ENCODE data around the gene MKRN2. TPM values are rescaled to one million over a fixed set of nuclear protein-coding genes. Genes with fewer than 3 reads are reported as not detected.
A peak's percentile ranks its signal among the peaks of the same experiment; 100 is the strongest.

Gene MKRN2
- total RNA-seq, 4 donors from 2014 or later: 37.8 to 53.6 (median 40.7) TPM

DNA sequence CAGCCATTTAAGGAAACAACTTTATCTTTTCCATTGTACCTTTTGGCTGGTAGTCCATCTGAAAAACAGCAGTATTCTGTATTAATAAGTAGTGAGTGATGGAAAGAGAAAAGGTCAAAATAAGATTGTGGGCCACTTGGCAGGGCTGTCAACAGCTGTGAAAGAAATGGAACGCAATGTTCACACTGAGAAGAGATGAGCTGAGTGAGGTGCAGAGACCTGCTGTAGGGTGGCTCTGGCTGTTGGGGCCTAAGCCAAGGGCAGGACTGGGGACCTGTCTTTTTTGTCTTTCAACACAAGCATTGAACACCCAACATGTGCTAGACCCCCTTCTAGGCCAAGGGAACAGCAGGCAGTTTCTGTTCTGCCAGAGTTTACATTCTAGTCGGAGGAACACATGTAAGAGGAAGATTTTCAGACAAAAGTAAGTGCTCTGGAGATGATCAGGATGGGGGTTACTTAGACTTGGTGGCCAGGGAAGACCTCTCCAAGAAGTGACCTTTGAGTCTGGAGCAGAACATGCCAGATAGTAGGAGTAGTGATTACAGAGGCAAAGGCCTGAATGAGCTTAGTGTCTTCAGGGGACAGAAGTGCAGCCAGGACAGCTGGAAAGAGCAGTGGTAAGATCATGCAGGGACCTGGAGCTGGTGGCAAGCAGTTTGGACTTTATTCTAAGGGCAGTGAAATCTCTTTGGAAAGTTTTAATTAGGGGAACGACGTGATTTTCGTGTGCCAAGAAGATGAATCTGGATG lies 43.0 kb upstream of the MKRN2 start:
- Histone ChIP-seq H3K4me1 (no peaks in the 10 kb centered on the region), H3K4me3 (replicated peaks in 1 of 3) (no peak overlapping the region), H3K9me3 (no peaks in the 10 kb centered on the region), H3K27ac (no peak overlapping the region), H3K27me3 (no peaks in the 10 kb centered on the region), H3K36me3 (no peaks in the 10 kb centered on the region)
- intact Hi-C loops (cut with DNase I): no loop called here
- 90 to 93% methylated on average over 5 of the region's 5 CpGs for WGBS, 2 donors
- no peak for TF ChIP-seq POLR2A (IDR thresholded peaks at IDR 0.05)
- TF ChIP-seq, protein P1, sequence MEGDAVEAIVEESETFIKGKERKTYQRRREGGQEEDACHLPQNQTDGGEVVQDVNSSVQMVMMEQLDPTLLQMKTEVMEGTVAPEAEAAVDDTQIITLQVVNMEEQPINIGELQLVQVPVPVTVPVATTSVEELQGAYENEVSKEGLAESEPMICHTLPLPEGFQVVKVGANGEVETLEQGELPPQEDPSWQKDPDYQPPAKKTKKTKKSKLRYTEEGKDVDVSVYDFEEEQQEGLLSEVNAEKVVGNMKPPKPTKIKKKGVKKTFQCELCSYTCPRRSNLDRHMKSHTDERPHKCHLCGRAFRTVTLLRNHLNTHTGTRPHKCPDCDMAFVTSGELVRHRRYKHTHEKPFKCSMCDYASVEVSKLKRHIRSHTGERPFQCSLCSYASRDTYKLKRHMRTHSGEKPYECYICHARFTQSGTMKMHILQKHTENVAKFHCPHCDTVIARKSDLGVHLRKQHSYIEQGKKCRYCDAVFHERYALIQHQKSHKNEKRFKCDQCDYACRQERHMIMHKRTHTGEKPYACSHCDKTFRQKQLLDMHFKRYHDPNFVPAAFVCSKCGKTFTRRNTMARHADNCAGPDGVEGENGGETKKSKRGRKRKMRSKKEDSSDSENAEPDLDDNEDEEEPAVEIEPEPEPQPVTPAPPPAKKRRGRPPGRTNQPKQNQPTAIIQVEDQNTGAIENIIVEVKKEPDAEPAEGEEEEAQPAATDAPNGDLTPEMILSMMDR (IDR thresholded peaks at IDR 0.05): no peak
- DNase-seq: no peak

DNA sequence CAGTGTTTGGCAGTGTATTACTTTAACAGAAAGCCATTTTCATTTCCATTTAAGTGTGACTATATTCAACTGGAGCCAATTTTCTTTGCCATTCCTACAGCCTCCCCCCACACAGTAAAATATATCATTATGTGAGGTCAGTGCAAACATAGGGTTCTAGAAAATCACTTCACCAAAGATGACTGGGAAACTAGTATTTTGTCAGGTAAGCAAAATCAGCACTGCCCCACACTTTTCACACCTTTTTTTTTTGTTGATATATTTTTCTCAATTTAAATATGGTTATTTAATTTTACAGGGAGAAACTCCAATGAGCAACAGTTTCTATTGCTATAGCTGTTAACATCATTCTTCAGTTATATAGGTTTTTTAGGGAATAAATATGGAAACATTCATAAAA lies 41.3 kb upstream of the MKRN2 start:
- no peak for DNase-seq
- no peak overlapping the region for H3K4me3 ChIP-seq (replicated peaks in 1 of 3)
- H3K36me3 ChIP-seq: no peaks in the 10 kb centered on the region
- intact Hi-C loops (cut with DNase I): no loop called here
- H3K9me3 ChIP-seq: no peaks in the 10 kb centered on the region
- no peak overlapping the region for H3K27ac ChIP-seq
- no peak for TF ChIP-seq POLR2A (IDR thresholded peaks at IDR 0.05)
- TF ChIP-seq, protein P1 (IDR thresholded peaks at IDR 0.05): no peak
- H3K4me1 ChIP-seq: no peaks in the 10 kb centered on the region
- H3K27me3 ChIP-seq: no peaks in the 10 kb centered on the region

DNA sequence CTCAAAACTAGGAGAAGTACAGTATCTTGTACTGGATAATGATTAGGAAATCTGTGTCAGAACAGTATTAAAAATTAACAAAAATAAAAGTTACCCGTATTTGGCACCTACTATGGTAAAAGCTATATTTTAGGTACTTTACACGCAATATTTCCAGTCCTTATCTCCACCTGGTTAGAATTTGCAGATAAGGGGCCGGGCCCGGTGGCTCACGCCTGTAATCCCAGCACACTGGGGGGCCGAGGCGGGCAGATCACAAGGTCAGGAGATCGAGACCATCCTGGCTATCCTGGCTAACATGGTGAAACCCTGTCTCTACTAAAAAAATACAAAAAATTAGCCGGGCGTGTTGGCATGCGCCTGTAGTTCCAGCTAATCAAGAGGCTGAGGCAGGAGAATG lies 40.0 kb upstream of the MKRN2 start:
- TF ChIP-seq, protein P1 (IDR thresholded peaks at IDR 0.05): no peak
- TF ChIP-seq POLR2A (IDR thresholded peaks at IDR 0.05): no peak
- H3K4me3 ChIP-seq (replicated peaks in 1 of 3): no peak overlapping the region
- H3K27me3 ChIP-seq: no peaks in the 10 kb centered on the region
- WGBS, 2 donors: 86 to 89% methylated on average over 11 of the region's 11 CpGs
- H3K4me1 ChIP-seq: no peaks in the 10 kb centered on the region
- no peaks in the 10 kb centered on the region for H3K9me3 ChIP-seq
- intact Hi-C loops (cut with DNase I): no loop called here
- H3K27ac ChIP-seq: no peak overlapping the region
- DNase-seq: peak; percentile 14 to 30
- no peaks in the 10 kb centered on the region for H3K36me3 ChIP-seq

DNA sequence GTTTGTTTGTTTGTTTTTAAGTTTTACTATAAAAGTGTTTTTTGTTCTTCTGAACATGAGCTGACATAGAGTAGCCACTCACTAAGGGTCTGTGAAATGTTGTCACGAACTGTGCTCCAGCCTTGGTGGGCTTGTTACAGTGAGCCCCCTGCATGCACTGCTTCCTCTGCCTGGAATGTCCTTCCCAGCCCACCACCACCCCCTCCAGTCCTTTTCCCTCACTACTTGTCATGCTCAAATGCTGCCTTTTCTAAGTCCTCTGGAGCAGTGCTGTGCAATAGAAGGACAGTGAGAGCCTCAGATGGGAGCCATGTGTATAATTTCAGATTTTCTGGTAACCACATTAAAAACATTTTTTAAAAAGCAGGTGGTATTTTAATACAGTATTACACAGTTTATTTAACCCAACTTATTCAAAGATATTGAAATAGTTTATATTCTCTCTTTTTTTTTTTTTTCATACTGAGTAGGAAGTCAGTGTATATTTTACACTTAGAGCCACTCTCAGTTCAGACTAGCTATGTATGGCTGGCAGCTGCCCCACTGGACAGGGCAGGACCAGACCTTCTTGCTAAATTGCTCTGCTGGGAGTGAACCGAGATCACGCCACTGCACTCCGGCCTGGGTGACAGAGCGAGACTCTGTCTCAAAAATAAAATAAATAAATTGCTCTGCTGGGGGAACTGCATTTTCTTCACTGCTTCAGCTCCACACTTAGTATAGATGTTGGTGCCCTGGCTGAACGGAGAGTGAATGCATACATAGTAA lies 38.4 kb upstream of the MKRN2 start:
- 69 to 74% methylated on average over 6 of the region's 6 CpGs for WGBS, 2 donors
- no peaks in the 10 kb centered on the region for H3K9me3 ChIP-seq
- no peak overlapping the region for H3K4me3 ChIP-seq (replicated peaks in 1 of 3)
- no peak overlapping the region for H3K27ac ChIP-seq
- intact Hi-C loops (cut with DNase I): no loop called here
- peak; percentile 21 to 46 for DNase-seq
- no peak for TF ChIP-seq POLR2A (IDR thresholded peaks at IDR 0.05)
- TF ChIP-seq, protein P1 (IDR thresholded peaks at IDR 0.05): no peak
- no peaks in the 10 kb centered on the region for H3K36me3 ChIP-seq
- H3K27me3 ChIP-seq: no peaks in the 10 kb centered on the region
- H3K4me1 ChIP-seq: peaks cover 5 to 8% of the 10 kb centered on the region in 2 donors

DNA sequence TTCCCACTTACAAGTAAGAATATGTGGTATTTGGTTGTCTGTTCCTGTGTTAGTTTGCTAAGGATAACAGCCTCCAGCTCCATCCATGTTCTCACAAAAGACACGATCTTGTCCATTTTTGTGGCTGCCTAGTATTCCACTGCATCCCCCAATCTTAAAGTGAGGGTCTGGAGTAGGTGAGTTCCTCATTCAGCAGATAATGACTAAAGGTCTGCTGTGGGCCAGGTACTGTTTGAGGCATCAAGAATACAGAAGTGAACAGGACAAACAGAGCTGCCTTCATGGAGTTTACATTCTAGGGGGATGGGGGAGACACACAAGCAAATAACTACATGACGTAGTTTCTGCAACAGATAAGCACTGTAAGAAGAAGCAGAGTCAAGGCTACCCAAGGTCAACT lies 35.9 kb upstream of the MKRN2 start:
- Histone ChIP-seq H3K36me3 (no peaks in the 10 kb centered on the region), H3K27ac (no peak overlapping the region), H3K27me3 (no peaks in the 10 kb centered on the region), H3K9me3 (no peaks in the 10 kb centered on the region), H3K4me1 (peaks cover 5 to 8% of the 10 kb centered on the region in 2 donors), H3K4me3 (replicated peaks in 1 of 3) (no peak overlapping the region)
- intact Hi-C loops (cut with DNase I): no loop called here
- TF ChIP-seq, protein P1 (IDR thresholded peaks at IDR 0.05): no peak
- TF ChIP-seq POLR2A (IDR thresholded peaks at IDR 0.05): no peak
- no peak for DNase-seq
- 98% methylated on average over 2 of the region's 2 CpGs for WGBS, 2 donors

All from thyroid gland (tissue), 4 donors.